K562 (cell line): ENCODE data around the gene CPED1.

Experiments
- ZBTB33 ChIP-seq: sonication (generic); formaldehyde crosslinking; IDR thresholded peaks from 2 replicates; pipeline ENCODE4 v1.8.1; 2023; ENCODE audit warnings: mild to moderate bottlenecking, missing genetic modification reagents
- ZKSCAN1 ChIP-seq: fragments of 150-350 bp; IDR thresholded peaks from 2 replicates; pipeline ENCODE4 v1.6.1; 2016; ENCODE audit warnings: low read depth, low read length

- TF ChIP-seq ZBTB33 (CRISPR knock-in tag) (no peak), ZKSCAN1 (no peak)
These were observed 10.6 kb downstream of the CPED1 start for GRCh38 chr7:120998996-120999565.
